Spleen (tissue), 7 donors: ENCODE measurements around the gene ZMPSTE24.

Experiments
- POLR2A ChIP-seq, 3 donors: fragments of 450-650 bp; IDR thresholded peaks; one replicate each; pipeline ENCODE4 v1.5.1; 2017; ENCODE audit warnings: antibody characterized with exemption in 3 of 3, mild to moderate bottlenecking in 1 of 3
- TF ChIP-seq, protein P1 (sequence below), 11 experiments: fragments of 200-600 bp in 7 of 11; fragments of 450-650 bp in 4 of 11; sonication (generic) in 4 of 11; IDR thresholded peaks in 8 of 11; conservative IDR thresholded peaks in 3 of 11; 1 replicate in 7 of 11; 2 replicates in 4 of 11; pipeline versions ENCODE4 v1.4.0 to v1.8.0; 2016 to 2021; ENCODE audit warnings: antibody characterized with exemption in 11 of 11, inconsistent platforms in 4 of 11, mild to moderate bottlenecking in 1 of 11
- donor health status: DM: no; HTN: no; CAD: no; lungs with moderate emphysema.
- donor health status: DM: no; HTN: no; CAD: no.
- donor health status: DM: no; HTN: no; CAD: no.

DNA sequence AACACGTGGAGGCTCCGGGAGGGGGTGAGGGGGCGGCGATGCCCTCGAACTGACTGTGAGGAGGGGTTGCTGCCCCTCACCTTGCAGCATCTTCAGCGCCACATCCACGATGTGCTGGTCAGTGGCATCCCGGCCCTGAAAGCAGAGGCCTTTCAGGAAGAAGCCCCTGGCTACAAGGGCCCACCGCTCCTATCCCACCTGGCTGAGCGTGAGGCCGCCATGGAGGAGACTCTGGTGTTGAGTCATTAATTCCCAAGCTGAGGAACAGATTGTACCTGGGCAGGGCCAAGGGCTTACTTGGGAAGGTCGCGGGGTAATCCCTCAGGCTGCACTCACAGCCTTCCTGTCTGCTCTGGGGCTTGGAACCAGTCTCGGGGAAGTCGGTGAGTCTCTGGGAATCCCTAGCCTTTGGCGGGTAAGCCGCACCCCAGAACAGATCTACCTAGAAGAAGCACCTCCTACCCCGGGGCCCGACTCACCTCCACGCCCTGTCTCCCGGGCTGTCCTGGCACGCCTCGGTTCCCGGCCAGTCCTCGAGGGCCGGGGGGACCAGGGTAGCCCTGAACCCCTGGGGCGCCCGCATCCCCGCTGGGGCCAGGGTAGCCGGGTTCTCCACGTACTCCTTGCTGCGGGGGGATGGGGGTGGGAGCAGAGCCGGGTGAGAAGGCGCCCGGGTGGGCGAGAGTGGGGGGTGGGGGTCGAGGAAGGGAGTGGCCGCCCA is 45.2 kb downstream of the ZMPSTE24 start:
- TF ChIP-seq, protein P1, sequence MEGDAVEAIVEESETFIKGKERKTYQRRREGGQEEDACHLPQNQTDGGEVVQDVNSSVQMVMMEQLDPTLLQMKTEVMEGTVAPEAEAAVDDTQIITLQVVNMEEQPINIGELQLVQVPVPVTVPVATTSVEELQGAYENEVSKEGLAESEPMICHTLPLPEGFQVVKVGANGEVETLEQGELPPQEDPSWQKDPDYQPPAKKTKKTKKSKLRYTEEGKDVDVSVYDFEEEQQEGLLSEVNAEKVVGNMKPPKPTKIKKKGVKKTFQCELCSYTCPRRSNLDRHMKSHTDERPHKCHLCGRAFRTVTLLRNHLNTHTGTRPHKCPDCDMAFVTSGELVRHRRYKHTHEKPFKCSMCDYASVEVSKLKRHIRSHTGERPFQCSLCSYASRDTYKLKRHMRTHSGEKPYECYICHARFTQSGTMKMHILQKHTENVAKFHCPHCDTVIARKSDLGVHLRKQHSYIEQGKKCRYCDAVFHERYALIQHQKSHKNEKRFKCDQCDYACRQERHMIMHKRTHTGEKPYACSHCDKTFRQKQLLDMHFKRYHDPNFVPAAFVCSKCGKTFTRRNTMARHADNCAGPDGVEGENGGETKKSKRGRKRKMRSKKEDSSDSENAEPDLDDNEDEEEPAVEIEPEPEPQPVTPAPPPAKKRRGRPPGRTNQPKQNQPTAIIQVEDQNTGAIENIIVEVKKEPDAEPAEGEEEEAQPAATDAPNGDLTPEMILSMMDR (IDR thresholded peaks at IDR 0.05 in 8 of 11, conservative IDR thresholded peaks at IDR 0.05 in 3 of 11): no peak
- no peak for TF ChIP-seq POLR2A (IDR thresholded peaks at IDR 0.05)
